Heart left ventricle (tissue), 13 donors: ENCODE results near the gene ATAD1.

Experiments
- CTCF ChIP-seq, 12 donors: fragments of 200-600 bp; sonication (generic) in 4 of 12; IDR thresholded peaks; one replicate each; pipeline versions ENCODE4 v1.5.0 to v1.8.0; 2018 to 2022; ENCODE audit warnings: antibody characterized with exemption in 12 of 12, mild to moderate bottlenecking in 5 of 12
- POLR2A ChIP-seq, 2 donors: fragments of 450-650 bp; IDR thresholded peaks; one replicate each; pipeline ENCODE4 v1.6.1; 2017; ENCODE audit warnings: antibody characterized with exemption in 2 of 2, mild to moderate bottlenecking in 2 of 2, moderate library complexity in 2 of 2
- donor health status: ischemic (EF 13 %, LVEDD 7.1; RV severe dilation, severe dysfunction).
- donor health status: DM: no; HTN: yes; CAD: no.
- donor health status: DM: no; HTN: no; CAD: no.
- donor health status: ischemic (EF 25% LVEDD 6.9; RV normal size, moderate dysfunction).
- donor health status: ischemic (EF 25% LVEDD 5.7; RV mildly dilated, moderate dysfunction).
- donor health status: ischemic (EF 35%, LVEDD 5.7; RV mildly dilated, moderate dysfunction).
- donor health status: nonischemic (EF 11% LVEDD 7.7; RV severe dilation, severe dysfunction).
- donor health status: DM: yes; HTN: yes; CAD: no.
- donor health status: PGD.
- donor health status: ischemic (EF 29% LVEDD 5.4; RV normal size, mild dysfunction).
- donor health status: nonischemic (EF 23%, LVEDD 6.1; RV moderate dilation, normal function).

GRCh38 chr10:87702260-87702972 lies 115.6 kb downstream of the ATAD1 start:
- TF ChIP-seq POLR2A (IDR thresholded peaks at IDR 0.05) = no peak
- no peak for TF ChIP-seq CTCF (IDR thresholded peaks at IDR 0.05)
